ENCODE results near the gene AHDC1. TPM values are rescaled to one million over a fixed set of nuclear protein-coding genes. Genes with fewer than 3 reads are reported as not detected.

AHDC1 gene
- total RNA-seq, 1 experiment from 2014 or later = 18.4 TPM

DNA sequence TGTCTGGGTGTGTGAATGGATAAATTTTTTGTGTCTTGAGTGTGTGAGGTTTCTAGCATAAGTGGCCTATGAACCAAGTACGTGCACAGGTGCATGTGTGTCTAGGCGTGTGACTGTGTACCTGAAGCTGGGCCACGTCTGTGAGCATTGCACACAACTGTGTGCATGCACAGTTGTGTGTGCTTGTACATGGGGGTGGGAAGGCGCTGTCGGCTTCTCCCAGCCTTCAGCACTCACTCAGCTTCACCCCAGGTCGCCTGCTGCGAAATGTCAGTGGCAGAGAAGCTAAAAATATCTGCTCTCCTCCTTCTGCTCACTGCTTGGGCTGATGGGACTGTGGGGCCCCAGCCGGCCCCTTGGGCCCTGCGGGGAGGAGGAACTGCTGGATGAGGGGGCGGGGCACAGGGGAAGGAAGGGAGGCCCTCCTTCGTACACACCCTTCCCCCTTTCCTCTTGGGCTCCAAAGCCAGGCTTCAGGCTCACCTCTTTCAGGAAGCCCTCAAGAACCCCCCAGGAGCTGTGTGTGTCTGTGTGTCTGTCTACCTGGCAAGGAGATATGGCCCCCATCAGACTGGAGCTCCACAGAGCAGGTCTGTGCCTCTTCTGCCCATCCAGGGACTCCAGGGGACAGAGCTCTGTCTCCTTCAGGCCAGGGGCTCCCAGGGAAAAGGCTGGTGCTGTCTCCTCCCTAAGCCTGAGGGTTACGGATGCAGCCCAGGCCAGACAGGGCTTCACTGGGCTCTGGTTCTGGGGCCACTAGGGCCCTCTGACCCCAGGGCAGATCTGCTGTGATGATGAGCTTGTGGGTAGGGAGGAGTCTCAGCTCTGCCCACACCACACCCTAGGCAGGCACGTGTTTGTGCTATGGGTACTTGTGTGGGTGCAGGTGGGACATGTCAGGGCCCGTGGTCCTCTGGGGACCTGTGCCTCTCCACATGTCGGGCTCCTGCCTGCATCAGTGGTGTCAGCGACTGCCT lies 78.4 kb downstream of the AHDC1 start:
- H3K36me3 Mint-ChIP-seq (ENCODE audit: insufficient read depth, unreplicated experiment) = peaks cover 17% of the 10 kb centered on the region
- H3K4me3 Mint-ChIP-seq (ENCODE audit: unreplicated experiment) = peak overlapping the region; percentile 22
- H3K27ac Mint-ChIP-seq (ENCODE audit: low read depth, unreplicated experiment) = peak overlapping the region; percentile 22
- peaks cover 71% of the 10 kb centered on the region for H3K4me1 Mint-ChIP-seq (ENCODE audit: insufficient read depth, unreplicated experiment)
- intact Hi-C loops (cut with micrococcal nuclease) = no loop called here
- CTCF ChIA-PET = interaction anchor here (0.6 to 1.7 kb wide), 6 partner anchors 17 to 242 kb away, joined by 3 to 6 read pairs (median 3); no protein-coding TSS in a partner anchor
- POLR2A ChIA-PET = interaction anchor here (1.6 to 7.2 kb wide), 4 partner anchors 14 to 78 kb away, joined by 3 to 78 read pairs (median 8); partner anchors contain the start of genes AHDC1 and WASF2
- TF ChIP-seq, protein P1, sequence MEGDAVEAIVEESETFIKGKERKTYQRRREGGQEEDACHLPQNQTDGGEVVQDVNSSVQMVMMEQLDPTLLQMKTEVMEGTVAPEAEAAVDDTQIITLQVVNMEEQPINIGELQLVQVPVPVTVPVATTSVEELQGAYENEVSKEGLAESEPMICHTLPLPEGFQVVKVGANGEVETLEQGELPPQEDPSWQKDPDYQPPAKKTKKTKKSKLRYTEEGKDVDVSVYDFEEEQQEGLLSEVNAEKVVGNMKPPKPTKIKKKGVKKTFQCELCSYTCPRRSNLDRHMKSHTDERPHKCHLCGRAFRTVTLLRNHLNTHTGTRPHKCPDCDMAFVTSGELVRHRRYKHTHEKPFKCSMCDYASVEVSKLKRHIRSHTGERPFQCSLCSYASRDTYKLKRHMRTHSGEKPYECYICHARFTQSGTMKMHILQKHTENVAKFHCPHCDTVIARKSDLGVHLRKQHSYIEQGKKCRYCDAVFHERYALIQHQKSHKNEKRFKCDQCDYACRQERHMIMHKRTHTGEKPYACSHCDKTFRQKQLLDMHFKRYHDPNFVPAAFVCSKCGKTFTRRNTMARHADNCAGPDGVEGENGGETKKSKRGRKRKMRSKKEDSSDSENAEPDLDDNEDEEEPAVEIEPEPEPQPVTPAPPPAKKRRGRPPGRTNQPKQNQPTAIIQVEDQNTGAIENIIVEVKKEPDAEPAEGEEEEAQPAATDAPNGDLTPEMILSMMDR (IDR thresholded peaks at IDR 0.05; ENCODE audit: unreplicated experiment) = no peak
- no peaks in the 10 kb centered on the region for H3K27me3 Mint-ChIP-seq (ENCODE audit: insufficient read depth, unreplicated experiment)
- no TSS peak for BruUV-seq (replicated peaks)
- no peak for DNase-seq (ENCODE audit: unreplicated experiment)
- no peaks in the 10 kb centered on the region for H3K9me3 Mint-ChIP-seq (ENCODE audit: unreplicated experiment)

DNA sequence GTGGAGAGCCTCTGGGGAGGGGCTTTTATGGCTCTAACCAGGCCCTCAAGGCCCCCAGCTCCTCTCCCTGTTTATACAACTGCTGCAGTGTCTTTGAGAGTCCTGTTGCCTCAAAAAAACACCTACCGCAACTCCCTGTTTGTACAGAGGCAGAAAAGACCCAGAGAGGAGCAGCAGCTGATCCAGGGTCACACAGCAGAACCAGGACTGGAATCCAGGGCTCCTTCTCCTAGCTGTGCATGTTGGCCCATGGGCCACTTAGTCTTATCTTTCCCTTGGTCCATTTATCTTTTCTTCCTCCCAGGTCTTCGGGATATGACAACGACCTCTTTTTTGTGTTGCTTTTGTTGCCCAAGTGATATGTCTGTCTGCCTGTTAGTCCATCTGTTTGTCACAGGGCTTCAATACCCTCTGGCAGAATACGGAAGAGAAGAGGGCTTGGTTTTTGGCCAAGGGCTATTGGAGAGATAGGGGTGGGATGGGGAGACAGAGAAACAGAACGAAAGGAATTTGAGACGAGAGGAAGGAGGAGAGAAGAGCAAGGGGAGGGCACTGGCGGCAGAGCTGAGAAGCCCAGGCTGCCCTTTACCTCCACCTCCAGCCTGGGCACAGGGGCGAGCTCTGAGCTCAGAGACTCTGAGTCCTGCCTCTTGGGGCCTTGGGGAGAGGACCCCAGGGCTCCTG lies 80.5 kb downstream of the AHDC1 start:
- Mint-ChIP-seq H3K27me3 (ENCODE audit: insufficient read depth, unreplicated experiment) (no peaks in the 10 kb centered on the region), H3K4me3 (ENCODE audit: unreplicated experiment) (peak overlapping the region; percentile 66), H3K4me1 (ENCODE audit: insufficient read depth, unreplicated experiment) (peaks cover 71% of the 10 kb centered on the region), H3K36me3 (ENCODE audit: insufficient read depth, unreplicated experiment) (no peaks in the 10 kb centered on the region), H3K27ac (ENCODE audit: low read depth, unreplicated experiment) (no peak overlapping the region), H3K9me3 (ENCODE audit: unreplicated experiment) (no peaks in the 10 kb centered on the region)
- ChIA-PET POLR2A (interaction anchor here (0.6 to 7.2 kb wide), 10 partner anchors 14 to 104 kb away, joined by 3 to 78 read pairs (median 4); partner anchors contain the start of genes AHDC1 and WASF2), CTCF (interaction anchor here (0.6 to 1.1 kb wide), 5 partner anchors 33 to 227 kb away, joined by 3 to 4 read pairs (median 3); no protein-coding TSS in a partner anchor)
- intact Hi-C loops (cut with micrococcal nuclease) = loop anchor here (2.0 kb wide), 1 partner anchor 33 kb away; no protein-coding TSS in a partner anchor
- BruUV-seq (replicated peaks) = no TSS peak
- no peak for DNase-seq (ENCODE audit: unreplicated experiment)
- TF ChIP-seq, protein P1 (IDR thresholded peaks at IDR 0.05; ENCODE audit: unreplicated experiment) = peak; percentile 5

DNA sequence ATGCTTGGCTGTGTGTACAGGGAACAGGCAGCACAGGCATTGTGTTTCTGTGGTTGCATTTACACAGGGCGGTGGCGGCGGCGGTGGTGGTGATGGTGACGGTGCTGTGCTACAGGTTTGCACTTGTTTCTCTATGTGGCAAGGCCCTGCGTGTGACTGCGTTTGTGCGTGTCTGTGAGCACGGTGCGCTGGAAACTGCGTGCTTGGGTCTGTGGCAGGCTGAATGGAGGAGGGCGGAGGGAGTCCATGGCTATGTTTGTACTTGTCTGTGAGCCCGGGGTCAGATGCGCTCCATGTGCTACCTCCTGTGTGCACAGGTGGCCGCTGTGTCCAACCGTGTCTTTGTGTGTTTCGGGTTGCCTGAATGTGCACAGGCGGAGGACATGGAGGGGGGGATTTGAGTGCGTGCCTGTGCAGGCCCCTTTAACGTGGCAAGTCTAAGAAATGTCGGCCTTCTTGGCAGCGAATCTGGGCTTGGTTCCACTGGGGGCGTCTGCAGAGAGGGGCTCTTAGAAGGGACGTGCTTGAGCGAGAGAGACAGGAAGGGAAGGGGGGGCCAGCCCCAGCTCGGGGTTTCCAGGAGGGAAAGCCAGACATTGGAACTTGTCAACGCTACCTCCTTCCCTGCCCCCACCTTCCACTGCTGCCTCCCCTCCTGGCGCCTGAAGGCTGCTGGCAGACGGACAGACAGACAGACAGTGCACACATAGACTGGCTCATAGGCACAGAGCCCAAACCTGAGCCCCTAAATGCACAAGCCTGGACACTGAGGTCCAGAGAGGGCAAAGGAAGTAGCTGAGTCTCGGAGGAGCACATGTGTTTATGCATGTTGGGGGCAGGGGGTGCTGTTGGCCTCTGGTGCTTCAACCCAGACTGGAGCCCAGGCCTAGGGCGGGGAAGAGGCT lies 81.3 kb downstream of the AHDC1 start:
- Mint-ChIP-seq H3K36me3 (ENCODE audit: insufficient read depth, unreplicated experiment) (no peaks in the 10 kb centered on the region), H3K27me3 (ENCODE audit: insufficient read depth, unreplicated experiment) (no peaks in the 10 kb centered on the region), H3K4me1 (ENCODE audit: insufficient read depth, unreplicated experiment) (peaks cover 73% of the 10 kb centered on the region), H3K9me3 (ENCODE audit: unreplicated experiment) (no peaks in the 10 kb centered on the region), H3K27ac (ENCODE audit: low read depth, unreplicated experiment) (peak overlapping the region; percentile 76), H3K4me3 (ENCODE audit: unreplicated experiment) (peak overlapping the region; percentile 66)
- no TSS peak for BruUV-seq (replicated peaks)
- DNase-seq (ENCODE audit: unreplicated experiment) = peak; percentile 64
- intact Hi-C loops (cut with micrococcal nuclease) = loop anchor here (2.0 kb wide), 1 partner anchor 34 kb away; no protein-coding TSS in a partner anchor
- CTCF ChIA-PET = interaction anchor here (0.6 to 1.1 kb wide), 6 partner anchors 22 to 148 kb away, joined by 3 to 4 read pairs (median 3); no protein-coding TSS in a partner anchor
- TF ChIP-seq, protein P1 (IDR thresholded peaks at IDR 0.05; ENCODE audit: unreplicated experiment) = peak; percentile 49
- POLR2A ChIA-PET = interaction anchor here (0.6 to 7.2 kb wide), 10 partner anchors 13 to 105 kb away, joined by 3 to 78 read pairs (median 4); partner anchors contain the start of genes AHDC1 and WASF2

All from MCF 10A (cell line).